ENCODE results near the gene ZNF837. TPM values are rescaled to one million over a fixed set of nuclear protein-coding genes. Genes with fewer than 3 reads are reported as not detected.

ZNF837 gene
- total RNA-seq, 1 experiment from 2014 or later = 4.9 TPM

- TF ChIP-seq, protein P1, sequence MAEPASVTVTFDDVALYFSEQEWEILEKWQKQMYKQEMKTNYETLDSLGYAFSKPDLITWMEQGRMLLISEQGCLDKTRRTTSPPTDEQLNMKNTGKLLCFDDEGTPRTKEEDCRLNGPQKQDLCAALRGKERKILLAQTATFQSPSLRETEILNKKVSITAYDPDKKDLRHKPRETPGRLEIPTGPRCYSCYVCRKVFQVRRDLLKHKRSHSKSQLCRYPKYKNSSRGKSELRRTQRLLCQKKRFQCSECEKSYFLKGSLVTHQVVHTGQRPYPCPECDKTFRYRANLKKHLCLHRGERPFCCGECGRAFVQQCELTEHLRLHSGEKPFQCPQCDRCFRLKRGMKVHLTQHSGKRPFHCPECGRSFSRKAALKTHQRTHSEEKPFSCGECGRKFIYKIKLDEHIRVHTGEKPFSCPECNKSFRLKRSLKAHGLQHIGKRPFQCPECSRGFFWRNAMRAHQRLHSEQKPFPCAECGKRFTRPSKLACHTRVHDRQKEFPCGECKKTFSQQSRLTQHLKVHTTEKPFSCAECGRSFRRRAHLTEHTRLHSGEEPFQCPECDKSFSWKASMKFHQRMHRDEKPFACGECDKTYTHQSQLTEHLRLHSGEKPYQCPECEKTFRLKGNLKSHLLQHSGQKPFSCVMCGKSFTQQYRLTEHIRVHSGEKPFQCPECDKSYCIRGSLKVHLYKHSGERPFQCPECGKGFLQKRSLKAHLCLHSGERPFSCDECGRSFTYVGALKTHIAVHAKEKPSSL (CRISPR knock-in tag; conservative IDR thresholded peaks at IDR 0.05) = no peak
- TF ChIP-seq ZNF121 (CRISPR knock-in tag; IDR thresholded peaks at IDR 0.05) = no peak
- no peak for TF ChIP-seq USF1 (CRISPR knock-in tag; IDR thresholded peaks at IDR 0.05)
- no peak for TF ChIP-seq ETV6 (CRISPR knock-in tag; IDR thresholded peaks at IDR 0.05)
Measured at GRCh38 chr19:58345558-58345957, 35.3 kb downstream of the ZNF837 start (continued).

- POLR2A ChIA-PET = interaction anchor here (0.6 kb wide), 1 partner anchor 53 kb away, joined by 3 read pairs; no protein-coding TSS in a partner anchor
- H3K9me3 Mint-ChIP-seq = peaks cover 3% of the 10 kb centered on the region
- no peak overlapping the region for H3K27ac Mint-ChIP-seq
- H3K36me3 Mint-ChIP-seq = peaks cover 24% of the 10 kb centered on the region
- H3K4me1 Mint-ChIP-seq = no peaks in the 10 kb centered on the region
- CTCF ChIA-PET = interaction anchor here (0.6 to 2.2 kb wide), 21 partner anchors 8 to 175 kb away, joined by 3 to 19 read pairs (median 4); partner anchors contain the start of genes A1BG, RNF225, ZNF324 and ZNF497
- no peak overlapping the region for H3K4me3 Mint-ChIP-seq
- DNase-seq (ENCODE audit: low spot score) = peak; percentile 73
- TF ChIP-seq, protein P2, sequence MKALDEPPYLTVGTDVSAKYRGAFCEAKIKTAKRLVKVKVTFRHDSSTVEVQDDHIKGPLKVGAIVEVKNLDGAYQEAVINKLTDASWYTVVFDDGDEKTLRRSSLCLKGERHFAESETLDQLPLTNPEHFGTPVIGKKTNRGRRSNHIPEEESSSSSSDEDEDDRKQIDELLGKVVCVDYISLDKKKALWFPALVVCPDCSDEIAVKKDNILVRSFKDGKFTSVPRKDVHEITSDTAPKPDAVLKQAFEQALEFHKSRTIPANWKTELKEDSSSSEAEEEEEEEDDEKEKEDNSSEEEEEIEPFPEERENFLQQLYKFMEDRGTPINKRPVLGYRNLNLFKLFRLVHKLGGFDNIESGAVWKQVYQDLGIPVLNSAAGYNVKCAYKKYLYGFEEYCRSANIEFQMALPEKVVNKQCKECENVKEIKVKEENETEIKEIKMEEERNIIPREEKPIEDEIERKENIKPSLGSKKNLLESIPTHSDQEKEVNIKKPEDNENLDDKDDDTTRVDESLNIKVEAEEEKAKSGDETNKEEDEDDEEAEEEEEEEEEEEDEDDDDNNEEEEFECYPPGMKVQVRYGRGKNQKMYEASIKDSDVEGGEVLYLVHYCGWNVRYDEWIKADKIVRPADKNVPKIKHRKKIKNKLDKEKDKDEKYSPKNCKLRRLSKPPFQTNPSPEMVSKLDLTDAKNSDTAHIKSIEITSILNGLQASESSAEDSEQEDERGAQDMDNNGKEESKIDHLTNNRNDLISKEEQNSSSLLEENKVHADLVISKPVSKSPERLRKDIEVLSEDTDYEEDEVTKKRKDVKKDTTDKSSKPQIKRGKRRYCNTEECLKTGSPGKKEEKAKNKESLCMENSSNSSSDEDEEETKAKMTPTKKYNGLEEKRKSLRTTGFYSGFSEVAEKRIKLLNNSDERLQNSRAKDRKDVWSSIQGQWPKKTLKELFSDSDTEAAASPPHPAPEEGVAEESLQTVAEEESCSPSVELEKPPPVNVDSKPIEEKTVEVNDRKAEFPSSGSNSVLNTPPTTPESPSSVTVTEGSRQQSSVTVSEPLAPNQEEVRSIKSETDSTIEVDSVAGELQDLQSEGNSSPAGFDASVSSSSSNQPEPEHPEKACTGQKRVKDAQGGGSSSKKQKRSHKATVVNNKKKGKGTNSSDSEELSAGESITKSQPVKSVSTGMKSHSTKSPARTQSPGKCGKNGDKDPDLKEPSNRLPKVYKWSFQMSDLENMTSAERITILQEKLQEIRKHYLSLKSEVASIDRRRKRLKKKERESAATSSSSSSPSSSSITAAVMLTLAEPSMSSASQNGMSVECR (CRISPR knock-in tag; IDR thresholded peaks at IDR 0.05; ENCODE audit: borderline replicate concordance) = no peak
- TF ChIP-seq ZNF416 (CRISPR knock-in tag; IDR thresholded peaks at IDR 0.05) = no peak
- no peak for TF ChIP-seq ZNF317 (CRISPR knock-in tag; IDR thresholded peaks at IDR 0.05; ENCODE audit: borderline replicate concordance, low read depth)
- TF ChIP-seq CTCF (IDR thresholded peaks at IDR 0.05) = peak; percentile 35
- TF ChIP-seq, protein P3, sequence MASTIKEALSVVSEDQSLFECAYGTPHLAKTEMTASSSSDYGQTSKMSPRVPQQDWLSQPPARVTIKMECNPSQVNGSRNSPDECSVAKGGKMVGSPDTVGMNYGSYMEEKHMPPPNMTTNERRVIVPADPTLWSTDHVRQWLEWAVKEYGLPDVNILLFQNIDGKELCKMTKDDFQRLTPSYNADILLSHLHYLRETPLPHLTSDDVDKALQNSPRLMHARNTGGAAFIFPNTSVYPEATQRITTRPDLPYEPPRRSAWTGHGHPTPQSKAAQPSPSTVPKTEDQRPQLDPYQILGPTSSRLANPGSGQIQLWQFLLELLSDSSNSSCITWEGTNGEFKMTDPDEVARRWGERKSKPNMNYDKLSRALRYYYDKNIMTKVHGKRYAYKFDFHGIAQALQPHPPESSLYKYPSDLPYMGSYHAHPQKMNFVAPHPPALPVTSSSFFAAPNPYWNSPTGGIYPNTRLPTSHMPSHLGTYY (CRISPR knock-in tag; IDR thresholded peaks at IDR 0.05) = no peak
- no peak for TF ChIP-seq AR (CRISPR knock-in tag; IDR thresholded peaks at IDR 0.05)
- peaks cover 3% of the 10 kb centered on the region; the same call in 1 of the 2 replicates for H3K27me3 Mint-ChIP-seq (ENCODE audit: low read depth)
- ATAC-seq = peak; percentile 91
Measured at GRCh38 chr19:58338825-58339558, 41.8 kb downstream of the ZNF837 start.
